GF-D8 (cell line): ENCODE data around the gene TRAPPC2L.
"Not testable (repeated sequence)": the region's sequence is repeated elsewhere in the genome, so short reads cannot be mapped to it uniquely, and the experiment has no call there.

Experiments
- DNase-seq: peaks from one replicate; lab custom pipeline; 2025; lab: John Stamatoyannopoulos, UW

The TRAPPC2L gene

GRCh38 chr16:88878967-88879787, 22.2 kb downstream of the TRAPPC2L start:
- no peak for DNase-seq

- no peak for DNase-seq
Measured at GRCh38 chr16:88879788-88880055, 22.8 kb downstream of the TRAPPC2L start.

DNA sequence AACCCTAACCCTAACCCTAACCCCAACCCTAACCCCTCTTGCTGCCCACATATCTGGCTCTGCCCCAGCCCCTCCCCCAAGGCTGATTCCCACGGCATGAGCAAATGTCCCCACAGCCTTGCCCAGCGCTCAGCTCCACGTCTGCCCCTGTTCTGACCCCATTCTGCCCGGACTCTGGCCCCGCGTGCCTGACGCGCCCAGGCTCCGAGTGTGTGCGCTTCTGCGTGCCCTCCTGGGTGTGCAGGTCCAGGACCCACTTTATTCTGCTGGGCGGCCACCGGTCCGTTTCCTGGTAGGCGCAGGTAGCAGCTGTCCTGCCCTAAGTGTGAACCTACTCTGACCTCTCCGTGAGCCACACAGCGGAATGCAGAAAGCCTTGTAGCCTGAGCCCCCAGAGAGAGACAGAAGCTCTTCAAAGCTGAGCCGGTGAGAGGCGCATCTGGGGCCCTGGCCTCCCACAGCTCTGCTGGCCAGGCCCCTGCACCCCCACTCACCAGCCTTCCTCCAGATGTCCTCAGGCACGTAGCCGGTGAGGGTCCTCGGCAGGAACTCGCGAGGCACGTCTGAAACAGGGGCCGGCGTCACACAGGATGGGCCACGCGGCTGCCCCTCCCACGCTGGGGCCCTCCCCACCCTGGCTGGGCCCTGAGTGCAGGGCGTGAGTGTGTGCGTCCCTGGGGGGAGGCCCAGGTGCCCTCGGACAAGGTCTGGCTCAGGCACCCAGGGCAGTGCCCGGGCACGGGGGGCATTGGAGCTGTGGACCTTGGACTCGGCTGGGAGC, 23.5 kb downstream of the TRAPPC2L start:
- DNase-seq: no peak

GRCh38 chr16:88881007-88881615, 24.2 kb downstream of the TRAPPC2L start:
- no peak for DNase-seq

- DNase-seq: no peak
Measured at GRCh38 chr16:88881675-88882357, 24.9 kb downstream of the TRAPPC2L start.

DNA sequence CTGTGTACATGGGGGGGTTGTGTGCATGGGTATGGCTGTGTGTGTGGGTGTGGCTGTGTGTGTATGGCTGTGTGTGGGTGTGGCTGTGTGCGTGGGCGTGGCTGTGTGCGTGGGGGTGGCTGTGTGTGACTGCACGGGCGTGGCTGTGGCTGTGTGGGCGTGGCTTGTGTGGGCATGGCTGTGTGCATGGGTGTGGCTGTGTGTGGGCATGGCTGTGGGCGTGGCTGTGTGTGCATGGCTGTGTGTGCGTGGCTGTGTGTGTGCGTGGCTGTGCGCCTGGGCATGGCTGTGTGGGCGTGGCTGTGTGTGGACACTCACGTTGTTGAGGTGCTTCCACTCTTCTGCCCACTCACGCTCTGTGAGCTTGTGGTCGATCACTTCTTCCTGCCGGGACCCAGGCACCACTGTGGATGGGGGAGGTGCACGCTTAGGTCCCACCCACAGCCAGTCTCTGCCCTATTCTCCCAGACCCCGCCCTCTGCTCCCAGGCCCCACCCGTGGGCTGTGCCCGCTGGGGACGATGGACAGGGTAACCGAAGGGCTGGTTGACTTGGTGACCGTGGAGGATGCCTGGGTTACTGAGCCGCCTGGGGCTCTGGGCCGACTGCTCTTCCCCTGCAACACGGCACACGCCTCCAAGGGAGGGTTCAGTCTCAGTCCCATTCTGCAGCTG, 25.6 kb downstream of the TRAPPC2L start:
- no peak for DNase-seq

GRCh38 chr16:88883117-88883895, 26.4 kb downstream of the TRAPPC2L start:
- no peak for DNase-seq

DNA sequence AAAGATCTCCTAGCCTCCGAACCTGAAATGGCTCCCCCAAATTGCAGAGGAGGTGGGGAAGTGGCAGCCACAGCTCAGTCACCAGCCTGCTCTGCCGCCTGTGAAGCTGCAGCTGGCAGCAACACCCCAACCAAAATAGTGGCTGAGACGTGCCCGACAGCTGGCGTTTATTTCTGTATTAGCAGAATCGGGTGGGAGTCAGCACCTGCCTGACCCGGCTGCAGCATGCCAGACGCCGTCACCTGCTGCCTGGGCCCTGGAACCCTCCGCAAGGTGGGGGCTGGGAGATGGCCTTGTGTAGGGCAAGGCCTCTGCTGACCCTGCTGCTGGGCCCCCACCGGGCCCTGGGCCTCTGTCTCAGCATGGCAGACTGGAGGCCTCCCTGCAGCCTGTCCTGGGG, 27.0 kb downstream of the TRAPPC2L start:
- DNase-seq: no peak

DNA sequence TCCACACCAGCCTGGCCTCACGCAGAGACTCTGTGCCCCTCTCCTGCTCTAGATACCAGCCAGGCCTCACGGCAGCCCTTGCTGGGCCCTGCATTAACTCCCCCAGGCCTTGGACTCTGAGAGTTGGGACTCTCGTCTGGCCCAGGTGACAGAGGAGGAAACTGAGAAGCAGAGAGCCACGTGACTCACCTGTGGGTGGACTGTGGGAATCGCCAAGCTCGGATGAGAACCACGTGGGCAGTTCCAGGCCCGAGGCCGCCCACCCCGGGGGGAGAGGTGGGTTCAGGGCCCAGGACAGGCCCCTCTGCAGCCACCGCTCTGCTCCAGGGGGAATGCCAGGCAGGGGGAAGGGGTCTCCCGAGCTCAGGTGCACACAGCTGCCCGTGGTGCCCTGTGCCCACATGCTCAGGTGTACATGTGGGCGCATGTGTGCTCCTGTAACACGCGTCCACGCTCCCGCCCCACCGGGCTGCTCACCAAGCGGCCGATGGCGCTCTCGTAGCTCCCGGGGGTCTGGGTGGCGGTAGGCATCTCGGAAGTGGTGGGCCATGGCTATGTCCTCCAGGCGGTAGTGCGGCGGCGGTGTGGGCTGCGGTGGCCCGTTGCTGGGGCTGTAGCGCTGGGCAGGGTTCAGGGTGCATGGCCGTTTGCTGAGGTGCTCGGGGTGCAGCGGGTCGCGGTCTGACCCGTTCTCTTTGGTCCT, 27.8 kb downstream of the TRAPPC2L start:
- no peak for DNase-seq

DNA sequence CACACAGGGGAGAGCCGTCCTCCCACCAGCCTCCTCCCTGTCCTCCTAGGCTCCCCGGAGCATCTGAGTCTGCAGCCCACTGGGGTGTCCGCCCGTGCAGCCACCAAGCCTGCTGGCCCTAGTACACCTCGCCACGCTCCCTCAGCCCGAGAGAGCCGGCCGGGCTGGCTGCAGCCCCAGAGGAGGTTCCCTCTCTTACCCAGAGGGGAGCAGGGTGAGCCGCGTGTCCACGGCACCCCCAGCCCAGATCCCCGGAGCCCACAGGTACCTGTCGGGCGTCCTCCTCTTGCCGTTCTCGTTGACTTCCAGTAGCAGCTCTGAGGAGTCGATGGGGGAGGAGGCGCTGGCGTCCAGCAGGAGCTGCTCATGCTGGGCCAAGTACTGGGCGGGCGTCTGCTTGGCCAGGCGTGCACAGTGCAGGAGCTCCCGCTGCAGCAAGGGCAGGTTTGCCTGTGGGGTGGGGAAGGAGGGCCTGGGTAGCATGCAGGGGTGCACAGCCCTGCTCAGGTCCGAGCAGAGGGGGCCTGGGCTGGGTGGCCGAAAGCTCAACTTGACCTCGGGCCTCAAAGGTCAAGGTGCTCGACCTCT, 28.9 kb downstream of the TRAPPC2L start:
- no peak for DNase-seq

- no peak for DNase-seq
Measured at GRCh38 chr16:88886420-88886844, 29.5 kb downstream of the TRAPPC2L start.

GRCh38 chr16:88886845-88887521, 30.1 kb downstream of the TRAPPC2L start:
- DNase-seq: no peak

GRCh38 chr16:88888057-88888456, 31.1 kb downstream of the TRAPPC2L start:
- no peak for DNase-seq

DNA sequence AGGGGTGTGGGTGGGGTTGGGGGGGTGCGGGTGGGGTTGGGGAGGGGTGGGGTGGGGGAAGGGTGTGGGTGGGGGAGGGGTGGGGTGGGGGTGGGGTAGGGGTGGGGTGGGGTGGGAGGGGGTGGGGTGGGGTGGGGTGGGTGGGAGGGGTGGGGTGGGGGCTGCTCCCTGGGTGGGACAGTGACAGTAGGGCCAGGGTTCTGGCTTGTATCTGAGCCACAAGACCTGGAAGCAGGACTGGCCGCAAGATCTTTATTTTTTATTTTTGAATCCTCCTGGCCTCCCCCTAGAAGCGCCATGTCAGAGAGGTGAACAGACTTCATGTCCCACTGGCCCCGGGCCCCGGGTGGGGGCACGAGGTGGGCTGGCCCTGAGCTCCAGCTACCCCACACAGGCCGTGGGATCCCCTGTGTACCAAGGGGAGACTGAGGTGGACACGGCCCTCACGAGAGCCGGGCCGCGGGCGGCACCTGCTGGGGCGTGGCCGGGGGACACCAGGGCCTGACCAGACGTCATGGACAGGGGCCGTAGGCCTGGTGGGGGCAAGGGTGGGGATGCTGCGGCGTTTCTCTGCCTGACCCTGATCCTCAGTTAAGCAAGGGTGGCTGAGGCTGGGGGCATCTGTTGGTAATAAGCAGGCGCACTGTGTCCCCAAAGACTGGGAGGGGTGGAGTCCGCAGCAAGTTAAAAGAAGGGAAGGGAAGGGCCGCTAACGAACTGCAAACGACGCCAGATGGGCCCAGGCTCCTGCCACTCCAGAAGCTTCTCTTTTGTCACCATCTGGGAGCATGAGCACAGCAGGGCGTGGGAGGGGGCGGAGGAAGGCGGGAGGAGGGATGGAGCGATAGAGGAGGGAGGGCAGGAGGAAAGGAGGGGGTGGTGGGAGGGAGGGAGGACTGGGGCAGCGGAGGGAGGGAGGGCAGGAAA, 31.8 kb downstream of the TRAPPC2L start:
- DNase-seq: no peak

DNA sequence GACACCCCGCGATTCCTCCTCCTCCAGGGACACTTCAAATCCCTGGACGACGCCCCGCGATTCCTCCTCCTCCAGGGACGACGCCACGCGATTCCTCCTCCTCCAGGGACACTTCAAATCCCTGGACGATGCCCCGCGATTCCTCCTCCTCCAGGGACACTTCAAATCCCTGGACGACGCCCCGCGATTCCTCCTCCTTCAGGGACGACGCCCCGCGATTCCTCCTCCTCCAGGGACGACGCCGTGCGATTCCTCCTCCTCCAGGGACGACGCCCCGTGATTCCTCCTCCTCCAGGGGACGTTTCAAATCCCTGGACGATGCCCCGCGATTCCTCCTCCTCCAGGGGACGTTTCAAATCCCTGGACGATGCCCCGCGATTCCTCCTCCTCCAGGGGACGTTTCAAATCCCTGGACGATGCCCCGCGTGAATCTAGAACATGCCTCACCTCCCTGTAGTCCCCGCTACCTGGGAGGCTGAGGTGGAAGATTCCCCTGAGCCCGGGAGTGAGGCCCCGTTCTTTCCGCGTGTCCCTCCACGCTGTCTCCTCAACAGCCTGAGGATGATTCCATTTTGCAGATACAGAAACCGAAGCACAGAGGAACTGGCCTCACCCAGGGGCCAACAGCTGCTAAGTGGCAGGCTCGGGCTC, 32.9 kb downstream of the TRAPPC2L start:
- not testable (repeated sequence) for DNase-seq

GRCh38 chr16:88891083-88891482, 34.2 kb downstream of the TRAPPC2L start:
- DNase-seq: no peak

GRCh38 chr16:88892065-88892464, 35.1 kb downstream of the TRAPPC2L start:
- DNase-seq: no peak
